AG08395 (cell line): ENCODE data around the gene DUS1L.

ENCODE experiments used
- DNase-seq: peaks from one replicate; pipeline ENCODE4 v3.0.0; 2012; ENCODE audit warnings: mixed read lengths, low spot score

Gene DUS1L

DNA sequence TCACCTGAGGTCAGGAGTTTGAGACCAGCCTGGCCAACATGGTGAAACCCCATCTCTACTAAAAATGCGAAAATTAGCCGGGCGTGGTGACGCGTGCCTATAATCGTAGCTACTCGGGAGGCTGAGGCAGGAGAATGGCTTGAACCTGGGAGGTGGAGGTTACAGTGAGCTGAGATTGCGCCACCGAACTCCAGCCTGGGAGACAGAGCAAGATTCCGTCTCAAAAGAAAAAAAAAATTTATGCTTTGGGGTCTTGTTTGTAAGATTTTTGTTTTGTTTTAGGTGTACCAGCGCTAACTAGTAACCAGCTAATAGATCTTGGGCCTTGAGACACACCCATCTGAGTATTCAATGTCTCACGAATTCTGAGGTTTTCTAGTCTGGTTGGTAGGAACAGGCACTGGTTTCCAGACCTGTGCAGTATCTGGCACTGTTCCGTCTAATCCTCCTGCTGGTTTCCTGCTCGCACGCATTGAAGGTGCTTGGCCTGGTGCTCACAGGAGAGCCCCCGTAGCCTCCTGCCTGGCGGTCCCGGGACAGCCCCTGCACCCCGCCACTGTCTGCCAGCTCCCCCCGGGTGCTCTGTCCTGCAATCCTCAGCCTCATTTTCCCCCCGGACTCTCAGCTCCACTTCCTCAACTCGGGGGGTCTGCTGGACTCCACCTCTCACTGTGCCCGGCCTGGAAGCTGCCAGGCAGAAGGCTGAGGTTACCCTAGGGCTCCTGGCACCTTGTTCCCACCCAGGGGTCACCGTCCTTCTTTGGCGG, 10.6 kb upstream of the DUS1L start:
- no peak for DNase-seq

DNA sequence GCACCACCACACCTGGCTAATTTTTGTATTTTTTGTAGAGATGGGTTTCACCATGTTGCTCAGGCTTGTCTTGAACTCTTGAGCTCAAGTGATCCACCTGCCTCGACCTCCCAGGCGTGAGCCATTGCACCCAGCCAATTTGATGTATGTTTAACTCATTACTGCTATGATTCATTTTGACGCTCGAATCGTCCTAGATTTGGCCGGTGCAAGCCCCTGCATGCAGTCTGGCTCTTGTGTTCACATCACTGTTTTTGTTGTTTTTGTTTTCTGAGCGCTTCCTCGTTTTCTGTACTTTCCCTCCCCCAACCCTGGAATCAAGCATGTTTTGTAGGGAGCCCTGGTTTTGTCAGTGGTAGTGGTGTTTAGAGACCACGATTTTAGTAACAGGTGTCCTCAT, 7.8 kb upstream of the DUS1L start:
- DNase-seq = no peak

DNA sequence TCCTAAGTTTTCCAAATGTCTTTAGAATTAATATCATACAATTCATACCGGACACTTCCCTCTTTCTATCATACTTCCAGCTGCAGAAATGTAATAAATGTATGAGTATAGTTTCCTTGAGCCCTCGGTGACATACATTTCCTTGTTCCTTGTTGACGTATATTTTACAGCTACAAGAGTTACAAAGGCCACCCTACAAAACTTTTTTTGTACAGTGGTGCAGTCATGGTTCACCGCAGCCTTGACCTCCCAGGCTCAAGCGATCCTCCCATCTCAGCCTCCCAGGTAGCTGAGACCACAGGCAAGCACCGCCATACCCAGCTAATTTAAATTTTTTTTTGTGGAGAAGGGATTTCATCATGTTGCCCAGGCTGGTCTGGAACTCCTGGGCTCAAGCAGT, 7.2 kb upstream of the DUS1L start:
- DNase-seq = no peak

DNA sequence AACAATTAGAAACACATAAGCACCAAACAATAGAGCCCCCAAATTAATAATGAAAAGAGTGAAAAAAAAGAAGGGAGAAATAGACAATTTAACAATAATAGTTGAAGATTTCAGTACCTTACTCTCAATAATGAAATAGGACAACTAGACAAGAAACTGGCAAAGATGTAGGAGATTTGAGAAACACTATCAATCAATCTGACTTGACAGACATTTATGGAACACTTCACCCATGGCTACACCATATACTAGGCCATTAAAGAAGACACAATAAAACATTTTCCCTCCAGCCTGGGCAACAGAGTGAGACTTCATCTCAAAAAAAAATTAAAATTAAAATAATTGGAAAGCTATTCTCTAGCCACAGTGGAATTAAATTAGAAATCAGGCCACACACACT, 5.0 kb upstream of the DUS1L start:
- no peak for DNase-seq

DNA sequence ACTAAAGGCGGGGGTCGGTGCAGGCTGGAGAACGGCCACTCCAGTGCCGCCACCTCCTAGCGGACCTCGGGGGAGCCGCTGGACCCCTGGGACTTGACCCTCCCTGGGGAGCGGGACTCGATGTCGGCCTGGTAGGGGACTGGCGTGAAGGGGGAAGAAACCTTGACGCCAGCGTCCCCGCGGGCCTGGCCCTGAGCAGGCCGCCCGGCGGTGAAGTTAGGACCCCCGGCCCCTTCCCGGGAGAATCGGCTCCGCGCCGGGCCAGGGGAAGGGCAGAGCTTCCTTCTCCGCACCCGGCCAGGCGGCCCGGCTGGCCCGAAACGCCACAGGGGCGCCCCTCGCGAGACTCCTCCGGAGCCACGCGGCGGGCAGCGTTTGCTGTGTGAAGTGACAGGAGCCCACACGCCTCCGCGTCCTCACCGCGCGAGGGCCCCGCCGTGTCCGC, 389 bp downstream of the DUS1L start:
- DNase-seq = peak; percentile 47

DNA sequence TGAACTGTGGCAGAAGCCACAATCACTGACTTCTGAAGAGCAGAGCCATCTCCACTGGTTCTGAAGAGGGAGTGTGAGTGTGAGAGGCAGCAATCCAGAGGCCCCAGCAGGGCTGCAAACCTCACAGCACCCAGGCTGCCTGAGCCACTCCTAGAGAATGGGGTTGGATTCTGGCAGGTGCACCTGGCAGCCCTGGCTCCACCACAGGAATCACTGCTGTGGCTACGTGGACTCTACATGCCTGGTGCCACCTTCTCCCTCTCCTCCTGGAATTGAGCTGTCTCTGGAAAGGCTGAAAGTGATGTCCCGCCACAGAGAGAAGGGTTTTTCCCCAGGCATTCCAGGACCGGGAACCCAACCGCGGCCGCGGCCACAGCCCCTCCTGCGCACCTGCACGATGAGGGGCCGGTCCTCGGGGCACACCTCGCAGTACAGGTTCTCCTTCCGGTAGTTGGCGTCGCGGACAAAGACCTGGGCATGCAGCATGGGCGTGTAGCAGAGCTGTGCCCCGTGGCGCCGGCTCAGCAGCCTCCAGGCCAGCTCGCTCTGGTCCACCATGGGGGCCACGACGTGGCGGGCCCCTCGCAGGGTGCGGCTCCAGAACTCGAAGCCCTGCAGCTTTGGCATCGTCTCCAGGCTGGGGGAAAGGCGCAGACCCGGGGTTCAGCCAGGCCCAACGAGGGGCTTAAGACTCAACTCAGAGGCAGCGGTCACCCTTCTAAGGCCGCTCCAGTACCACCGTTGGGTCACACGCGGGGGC, 991 bp downstream of the DUS1L start:
- DNase-seq = no peak

DNA sequence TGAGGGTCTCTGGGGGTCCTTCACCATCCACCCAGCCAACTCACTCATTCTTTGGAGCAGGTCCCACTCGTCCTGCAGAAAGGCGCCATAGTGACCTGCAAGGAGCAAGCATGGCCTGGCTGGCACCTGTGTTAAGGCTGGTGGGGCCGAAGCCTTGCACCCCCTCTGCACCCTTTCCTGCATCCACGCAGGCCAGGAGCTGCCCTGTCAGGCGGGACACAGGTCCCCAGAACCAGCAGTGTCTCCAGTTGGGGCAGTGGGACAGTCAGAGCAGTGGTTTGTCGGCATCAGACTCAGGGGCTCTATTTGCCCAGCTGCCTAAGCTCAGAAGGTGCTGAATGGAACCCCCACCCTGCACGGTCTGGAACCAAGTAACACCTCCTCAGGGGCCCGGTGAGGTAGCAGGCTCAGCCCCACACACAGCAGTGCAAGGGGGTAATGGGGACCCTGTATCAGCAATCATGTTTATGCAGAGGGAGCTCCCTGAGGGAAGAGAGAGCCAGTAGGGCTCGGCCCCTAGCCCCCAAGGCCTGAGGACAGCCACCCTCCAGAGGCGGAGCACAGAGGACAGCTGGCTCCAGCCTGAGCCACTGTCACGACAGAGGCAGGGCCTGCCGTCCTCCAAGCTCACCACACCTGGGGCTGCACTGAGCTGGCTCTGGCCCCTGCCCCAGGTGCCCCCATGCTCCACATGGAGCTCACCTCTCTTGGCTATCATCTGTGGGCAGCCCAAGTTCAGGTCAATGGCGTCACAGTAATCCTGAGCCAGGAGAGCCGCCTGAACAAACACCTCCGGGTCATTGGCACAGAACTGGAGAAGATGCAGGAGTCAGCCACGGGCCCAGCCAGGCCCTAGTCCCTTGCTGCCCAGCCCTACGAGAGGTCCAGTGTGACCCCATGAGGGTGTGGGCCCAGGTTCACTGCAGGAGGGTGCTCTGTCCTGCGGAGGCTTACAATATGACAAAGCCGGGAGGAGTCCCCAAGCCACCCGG, 1.9 kb downstream of the DUS1L start:
- DNase-seq = no peak

DNA sequence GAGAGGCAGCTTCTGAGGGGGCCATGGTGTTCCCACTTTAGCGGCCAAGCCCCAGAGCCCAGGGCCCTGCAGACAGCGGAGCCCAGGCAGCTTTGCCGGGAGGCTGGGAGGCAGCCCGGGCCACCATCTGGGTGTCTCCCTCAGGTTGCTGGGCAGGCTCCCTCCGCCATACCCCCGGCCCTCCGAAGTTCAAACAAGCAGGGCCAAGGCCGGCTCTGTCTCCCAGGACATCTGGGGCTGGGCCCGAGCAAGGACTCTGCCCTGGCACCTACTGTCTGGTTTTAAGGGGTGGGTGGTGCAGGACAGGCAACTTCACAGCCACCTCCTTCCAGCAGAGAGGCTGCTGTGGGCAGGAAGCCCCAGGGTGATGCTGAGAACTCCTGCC, 2.6 kb downstream of the DUS1L start:
- DNase-seq = no peak

DNA sequence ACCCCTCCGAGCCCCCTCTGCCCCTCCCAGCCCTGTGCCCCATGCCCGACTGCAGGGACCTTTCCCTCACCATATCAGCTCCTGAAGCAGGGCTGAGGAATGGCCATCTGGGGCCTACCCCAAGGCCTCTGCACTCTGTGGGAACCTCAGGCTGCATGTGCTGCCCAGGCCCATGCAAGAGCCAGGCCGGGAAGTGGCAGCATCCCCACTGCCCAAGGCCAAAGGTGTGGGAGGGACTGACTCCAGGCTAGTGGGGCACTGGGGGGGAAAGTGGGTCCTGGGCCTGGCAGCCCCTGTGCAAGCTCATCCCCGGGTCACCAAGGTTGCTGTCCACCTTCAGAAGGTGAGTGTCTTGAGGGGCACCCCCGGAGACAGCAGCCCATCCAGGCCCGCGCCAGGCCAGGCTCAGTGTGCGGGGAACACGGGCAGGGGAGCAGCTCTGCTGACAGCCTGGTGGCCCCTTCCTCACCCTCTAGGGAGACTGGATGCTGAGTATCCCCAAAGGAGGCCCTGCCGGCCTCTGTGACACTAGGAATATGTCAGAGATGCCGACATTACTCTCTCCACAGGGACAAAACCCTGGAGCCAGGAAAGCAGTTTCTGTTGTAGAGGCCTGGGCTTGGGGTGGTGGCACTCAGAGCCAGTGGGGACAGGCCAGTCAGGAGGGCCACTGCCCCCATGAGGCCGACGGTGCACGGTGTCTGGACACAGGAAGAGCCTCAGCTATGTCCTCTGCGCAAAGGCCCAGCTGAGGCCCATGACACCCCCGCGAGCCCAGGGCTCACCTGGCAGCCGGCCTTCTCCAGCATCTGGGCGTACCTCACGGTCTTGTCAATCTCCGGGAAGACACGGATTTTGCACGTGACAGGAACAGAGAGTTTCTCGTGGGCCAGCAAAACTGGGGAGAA, 3.3 kb downstream of the DUS1L start:
- DNase-seq = no peak

DNA sequence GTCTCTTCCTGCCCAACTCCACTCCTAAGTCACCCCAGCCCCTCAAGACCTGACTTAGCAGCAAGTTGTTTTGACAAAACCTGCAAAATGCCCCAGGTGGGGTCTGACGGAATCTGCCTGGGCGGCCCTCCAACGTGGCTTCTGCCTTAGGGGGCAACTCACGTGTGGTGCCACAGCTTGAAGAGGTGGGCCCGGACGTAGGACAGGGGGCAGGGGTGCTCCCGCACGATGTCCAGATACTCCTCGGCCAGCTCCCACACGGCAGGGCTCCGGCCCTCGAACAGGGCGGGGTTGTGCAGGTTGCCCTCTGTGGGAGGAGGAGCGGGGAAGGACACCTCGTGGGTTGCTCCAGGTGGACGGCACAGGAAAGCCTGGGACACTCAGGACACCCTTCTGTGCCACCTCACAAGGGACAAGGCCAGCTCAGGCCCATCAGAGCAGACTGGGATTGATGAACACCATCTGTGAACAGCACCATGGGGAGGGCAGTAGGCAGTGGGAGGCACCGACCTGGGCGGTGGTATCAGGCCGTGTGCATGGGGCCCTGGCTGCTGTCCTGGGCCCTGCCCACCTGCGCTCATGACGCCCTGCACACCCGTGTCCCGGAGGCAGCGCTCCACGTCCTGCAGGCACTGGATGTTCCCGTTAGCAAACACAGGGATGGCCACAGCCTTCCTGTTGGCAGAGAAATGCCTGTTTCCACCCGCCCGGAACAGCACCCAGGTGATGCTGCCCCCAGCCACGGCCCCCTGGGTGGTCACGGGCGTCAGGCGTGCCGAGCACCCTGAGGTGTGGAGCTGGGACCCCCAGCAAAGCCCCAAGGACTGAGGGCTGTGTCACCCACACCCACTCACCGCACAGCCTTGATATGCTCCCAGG, 4.3 kb downstream of the DUS1L start:
- DNase-seq = no peak

DNA sequence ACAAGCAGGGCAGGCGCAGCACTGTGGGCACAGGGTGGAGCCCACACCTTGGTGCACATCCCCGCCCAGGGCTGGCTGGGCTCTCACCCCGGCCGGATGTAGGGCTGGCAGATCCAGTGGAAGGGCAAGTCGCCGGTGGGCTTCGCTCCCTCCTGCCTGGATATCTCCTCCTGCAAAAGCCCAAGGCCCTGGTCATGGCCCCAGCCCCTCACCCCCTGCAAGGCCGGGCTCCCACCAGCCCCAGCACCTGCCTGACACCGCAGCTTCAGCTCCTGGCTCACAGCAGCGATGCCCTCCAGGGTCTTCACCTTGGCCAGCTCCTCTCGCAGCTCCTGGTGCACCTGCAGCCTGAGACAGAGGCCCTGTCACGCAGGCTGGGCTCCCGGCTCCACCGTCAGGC, 5.0 kb downstream of the DUS1L start:
- DNase-seq = no peak

DNA sequence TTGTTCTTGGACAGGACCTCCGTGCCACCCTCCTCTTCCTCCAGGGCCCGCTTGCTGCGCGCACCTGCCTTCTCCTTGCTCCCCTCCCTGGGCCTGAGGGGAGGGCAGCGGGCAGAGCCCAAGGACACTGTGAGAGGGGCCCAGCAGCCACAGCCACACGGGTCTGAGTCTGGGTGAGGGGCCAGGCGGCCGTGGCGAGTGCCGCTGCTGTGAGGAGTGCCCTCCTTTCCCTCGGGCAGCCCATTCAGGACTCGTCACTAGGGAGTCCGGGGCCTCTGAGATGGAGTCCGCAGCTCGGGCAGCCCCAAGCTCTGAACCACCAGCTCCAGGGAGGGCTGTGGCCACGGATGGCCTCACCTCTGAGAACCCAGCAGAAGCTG, 5.6 kb downstream of the DUS1L start:
- no peak for DNase-seq

DNA sequence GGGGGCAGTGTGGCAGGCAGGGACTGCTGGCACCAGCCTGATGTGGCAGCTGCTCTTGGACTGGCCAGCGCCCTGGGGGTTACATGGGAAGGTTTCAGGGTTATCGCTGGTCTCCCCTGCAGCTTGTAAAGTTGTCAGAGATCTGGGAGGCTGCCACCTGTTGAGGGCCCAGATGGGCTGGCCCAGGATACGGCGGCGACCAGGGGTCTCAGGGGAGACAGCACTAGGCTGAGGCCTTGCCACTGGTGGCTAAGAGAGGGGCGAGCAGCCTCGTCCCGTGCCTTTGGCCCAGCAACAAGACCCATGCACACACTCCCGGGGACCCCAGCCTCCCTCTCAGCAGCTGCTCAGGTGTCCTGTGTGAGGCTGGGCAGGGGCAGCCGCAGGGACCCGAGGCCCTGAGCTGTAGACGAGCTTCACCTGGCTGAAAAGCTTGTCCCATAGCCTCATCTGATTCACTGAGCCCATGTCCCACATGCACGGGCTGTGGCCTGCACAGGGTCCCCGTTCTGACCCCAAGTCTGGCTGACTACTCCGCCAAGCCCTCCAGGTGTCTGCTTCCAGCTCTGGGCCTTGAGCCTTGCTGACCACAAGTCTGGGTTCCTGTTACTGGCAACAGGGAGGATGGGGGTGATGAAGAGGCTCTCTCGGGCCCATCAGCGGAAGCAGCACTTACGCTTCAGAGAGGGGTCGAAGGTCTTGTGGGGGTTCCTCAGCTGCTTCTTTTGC, 6.2 kb downstream of the DUS1L start:
- no peak for DNase-seq

DNA sequence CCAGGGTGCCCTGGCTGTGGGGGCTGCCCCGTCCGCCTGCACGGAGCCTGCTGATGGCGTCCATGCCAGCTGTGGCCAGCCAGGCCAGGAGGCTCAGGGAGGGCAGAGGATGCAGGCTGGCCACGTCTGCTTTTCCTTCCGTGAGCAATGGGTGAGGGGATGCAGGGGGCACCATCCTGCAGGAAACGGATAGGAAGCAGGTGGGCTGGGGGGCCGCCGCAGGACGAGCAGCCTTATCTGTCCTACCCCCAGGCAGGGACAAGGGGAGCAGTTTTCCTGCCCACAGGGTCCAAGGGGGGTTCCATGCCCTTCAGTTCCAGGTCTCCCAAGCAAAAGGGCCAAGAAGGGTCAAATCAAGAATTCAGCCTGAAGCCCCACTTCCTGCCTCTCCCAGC, 6.8 kb downstream of the DUS1L start:
- no peak for DNase-seq

DNA sequence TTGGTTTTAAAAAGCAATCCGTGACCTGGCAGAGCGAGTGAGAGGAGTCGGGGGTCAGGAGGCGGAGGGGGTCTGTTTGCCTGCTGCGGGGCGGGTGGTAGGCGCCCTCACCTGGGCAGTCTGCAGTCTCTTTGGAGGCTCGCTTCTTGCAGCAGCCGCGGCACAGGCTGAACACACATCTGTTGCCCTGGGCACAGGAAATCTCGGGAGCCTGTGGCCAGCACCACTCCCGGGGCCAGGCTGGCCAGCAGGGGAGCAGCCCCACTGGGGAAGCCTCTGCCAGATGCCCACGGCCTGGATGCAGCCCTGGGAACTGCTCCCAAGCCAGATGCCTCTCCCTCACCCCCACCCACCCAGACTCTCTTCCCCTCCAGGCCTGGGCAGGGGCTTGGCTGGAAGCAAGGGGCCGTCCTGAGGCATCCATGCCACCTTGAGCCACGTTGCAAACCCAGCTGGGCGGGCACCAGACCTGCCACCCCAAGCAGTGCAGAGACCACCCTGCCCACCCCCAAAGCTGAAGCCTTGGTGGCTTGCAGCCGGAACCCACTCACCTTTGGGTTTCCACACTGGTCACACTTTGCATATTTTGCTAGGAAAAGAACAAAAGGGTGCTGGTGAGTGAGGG, 7.3 kb downstream of the DUS1L start:
- no peak for DNase-seq

DNA sequence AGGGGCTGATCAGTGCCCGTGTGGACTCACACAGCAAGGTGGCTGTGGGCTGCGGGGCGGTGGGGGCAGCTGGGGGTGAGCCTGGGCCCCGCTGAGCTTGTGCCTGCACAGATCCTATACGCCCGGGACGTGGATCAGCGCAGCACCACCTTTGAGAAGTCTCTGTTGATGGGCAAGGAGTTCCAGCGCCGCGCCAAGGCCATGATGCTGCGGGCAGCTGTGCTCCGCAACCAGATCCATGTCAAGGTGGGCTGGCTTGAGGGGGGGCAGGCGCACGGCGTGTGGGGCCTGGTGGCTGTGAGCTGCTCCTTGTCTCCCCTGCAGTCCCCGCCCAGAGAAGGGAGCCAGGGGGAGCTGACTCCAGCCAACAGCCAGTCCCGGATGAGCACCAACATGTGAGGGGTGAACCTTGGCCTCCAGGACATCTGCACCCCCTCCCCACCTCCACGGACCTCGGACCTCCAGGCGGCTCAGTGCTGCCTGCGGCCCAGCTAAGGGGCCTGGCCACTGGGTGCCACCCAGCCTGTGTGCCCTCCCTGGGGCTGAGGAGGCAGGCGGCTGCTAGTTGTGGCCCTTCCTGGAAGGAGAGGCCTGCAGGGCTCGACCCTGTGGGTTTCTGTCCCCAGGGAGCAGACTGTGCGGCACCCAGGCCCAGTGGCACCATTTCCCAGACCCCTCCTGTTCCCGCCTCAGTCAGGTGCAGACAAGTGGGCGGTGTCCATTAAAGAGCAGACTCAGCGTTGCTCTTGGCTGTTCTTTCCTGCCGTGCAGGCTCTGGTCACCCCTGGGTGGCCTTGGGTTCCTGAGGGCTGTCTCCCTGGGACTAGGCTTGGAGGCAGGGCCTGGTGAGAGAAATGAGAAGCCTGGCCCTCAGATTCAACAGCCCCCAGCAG, 8.6 kb downstream of the DUS1L start:
- no peak for DNase-seq

DNA sequence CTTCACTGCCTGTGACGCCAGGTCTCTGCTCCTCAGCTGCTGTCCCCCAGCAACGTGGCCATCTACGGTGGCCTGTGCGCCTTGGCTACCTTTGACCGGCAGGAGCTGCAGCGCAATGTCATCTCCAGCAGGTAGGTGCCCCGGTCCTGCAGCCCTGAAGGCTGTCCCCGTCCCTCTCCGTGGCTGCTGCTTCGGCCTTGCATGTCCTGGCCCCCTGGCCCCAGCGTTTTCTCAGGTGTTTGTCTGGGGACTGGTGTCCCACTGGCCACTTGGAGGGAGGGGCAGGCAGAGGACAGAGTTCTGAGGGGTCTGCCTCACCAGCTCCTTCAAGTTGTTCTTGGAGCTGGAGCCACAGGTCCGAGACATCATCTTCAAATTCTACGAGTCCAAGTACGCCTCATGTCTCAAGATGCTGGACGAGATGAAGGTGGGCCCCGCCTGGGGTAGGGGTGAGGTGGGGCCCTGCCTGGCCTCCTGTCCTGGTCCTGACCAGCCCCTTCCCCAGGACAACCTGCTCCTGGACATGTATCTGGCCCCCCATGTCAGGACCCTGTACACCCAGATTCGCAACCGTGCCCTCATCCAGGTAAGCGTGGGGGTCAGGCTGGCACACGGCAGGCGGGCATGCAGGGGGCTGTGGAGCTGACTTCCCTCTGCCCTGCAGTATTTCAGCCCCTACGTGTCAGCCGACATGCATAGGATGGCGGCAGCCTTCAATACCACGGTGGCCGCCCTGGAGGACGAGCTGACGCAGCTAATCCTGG, 9.5 kb downstream of the DUS1L start:
- DNase-seq = no peak
